Trophoblast cell (in vitro differentiated cells and primary cell): ENCODE measurements around the gene TRAIP.

Experiments
- DNase-seq, 2 donors: peaks; one replicate each; pipeline ENCODE4 v3.0.0-alpha.2; 2016
- H2AFZ ChIP-seq: 2 replicates; pipeline ENCODE4 v1.6.1; 2013; ENCODE audit warnings: low read length, moderate library complexity, mild to moderate bottlenecking; ENCODE audit not compliant: insufficient read depth, poor library complexity
- H2AK5ac ChIP-seq: 2 replicates; pipeline ENCODE4 v1.6.1; 2013; ENCODE audit warnings: mild to moderate bottlenecking, low read length
- H2BK120ac ChIP-seq: 2 replicates; pipeline ENCODE4 v1.6.1; 2013; ENCODE audit warnings: low read length, mild to moderate bottlenecking, moderate library complexity; ENCODE audit not compliant: insufficient read depth, poor library complexity
- H2BK12ac ChIP-seq: 2 replicates; pipeline ENCODE4 v1.6.1; 2013; ENCODE audit warnings: mild to moderate bottlenecking, low read length, moderate library complexity
- H2BK5ac ChIP-seq: 2 replicates; pipeline ENCODE4 v1.6.1; 2013; ENCODE audit warnings: low read length, low read depth, moderate library complexity, mild to moderate bottlenecking; ENCODE audit not compliant: poor library complexity
- H3K14ac ChIP-seq: 2 replicates; pipeline ENCODE4 v1.6.1; 2013; ENCODE audit warnings: mild to moderate bottlenecking, low read length
- H3K18ac ChIP-seq: 2 replicates; pipeline ENCODE4 v1.6.1; 2013; ENCODE audit warnings: mild to moderate bottlenecking, low read length
- H3K23ac ChIP-seq: 2 replicates; pipeline ENCODE4 v1.6.1; 2013; ENCODE audit warnings: low read length
- H3K27ac ChIP-seq: 2 replicates; pipeline ENCODE4 v1.5.1; 2013; ENCODE audit warnings: low read depth, mild to moderate bottlenecking, inconsistent platforms, low read length, moderate library complexity
- H3K27me3 ChIP-seq: 2 replicates; pipeline ENCODE4 v1.6.1; 2013; ENCODE audit warnings: inconsistent platforms, mild to moderate bottlenecking, low read length, moderate library complexity; ENCODE audit not compliant: insufficient read depth
- H3K36me3 ChIP-seq, 2 experiments: 1 replicate in 1 of 2; 2 replicates in 1 of 2; pipeline ENCODE4 v1.6.1; 2013; ENCODE audit warnings: low read length in 2 of 2, mild to moderate bottlenecking in 2 of 2, moderate library complexity in 1 of 2; ENCODE audit not compliant: insufficient read depth in 2 of 2, control insufficient read depth in 1 of 2
- H3K4ac ChIP-seq: 2 replicates; pipeline ENCODE4 v1.6.1; 2013; ENCODE audit warnings: low read depth, mild to moderate bottlenecking, low read length, moderate library complexity
- H3K4me1 ChIP-seq, 2 experiments: 1 replicate in 1 of 2; 2 replicates in 1 of 2; pipeline ENCODE4 v1.6.1; 2013; ENCODE audit warnings: low read length in 2 of 2, mild to moderate bottlenecking in 2 of 2, moderate library complexity in 1 of 2; ENCODE audit not compliant: insufficient read depth in 2 of 2, control insufficient read depth in 1 of 2
- H3K4me2 ChIP-seq: 2 replicates; pipeline ENCODE4 v1.6.1; 2013; ENCODE audit warnings: inconsistent platforms, mild to moderate bottlenecking, low read length, moderate library complexity
- H3K4me3 ChIP-seq: 2 replicates; pipeline ENCODE4 v1.5.1; 2013; ENCODE audit warnings: mild to moderate bottlenecking, low read depth, low read length, inconsistent platforms
- H3K79me1 ChIP-seq: one replicate; pipeline ENCODE4 v1.6.1; 2013; ENCODE audit warnings: low read length
- H3K79me2 ChIP-seq: 2 replicates; pipeline ENCODE4 v1.6.1; 2013; ENCODE audit warnings: low read length, mild to moderate bottlenecking; ENCODE audit not compliant: control insufficient read depth, insufficient read depth, poor library complexity
- H3K9ac ChIP-seq: 2 replicates; pipeline ENCODE4 v1.6.1; 2013; ENCODE audit warnings: mild to moderate bottlenecking, low read length
- H3K9me3 ChIP-seq: 2 replicates; pipeline ENCODE4 v1.6.1; 2013; ENCODE audit warnings: low read depth, mild to moderate bottlenecking, control low read depth, inconsistent platforms, low read length; ENCODE audit not compliant: insufficient read depth
- H4K12ac ChIP-seq: 2 replicates; pipeline ENCODE4 v1.6.1; 2013; ENCODE audit warnings: low read depth, mild to moderate bottlenecking, low read length, moderate library complexity
- H4K8ac ChIP-seq: 2 replicates; pipeline ENCODE4 v1.6.1; 2013; ENCODE audit warnings: low read depth, mild to moderate bottlenecking, low read length, moderate library complexity
- H4K91ac ChIP-seq: one replicate; pipeline ENCODE4 v1.6.1; 2013; ENCODE audit warnings: low read depth, mild to moderate bottlenecking, low read length, moderate library complexity
- WGBS: extraction: QIAGEN DNeasy Blood & Tissue Kit; methylation state at CpG from one replicate; pipeline ENCODE4 v1.1.7; 2013; ENCODE audit warnings: missing lambda C conversion rate; ENCODE audit not compliant: insufficient read length, insufficient coverage; ENCODE audit errors: extremely low coverage; 5-methylcytosine and 5-hydroxymethylcytosine counted together

The TRAIP gene

DNA sequence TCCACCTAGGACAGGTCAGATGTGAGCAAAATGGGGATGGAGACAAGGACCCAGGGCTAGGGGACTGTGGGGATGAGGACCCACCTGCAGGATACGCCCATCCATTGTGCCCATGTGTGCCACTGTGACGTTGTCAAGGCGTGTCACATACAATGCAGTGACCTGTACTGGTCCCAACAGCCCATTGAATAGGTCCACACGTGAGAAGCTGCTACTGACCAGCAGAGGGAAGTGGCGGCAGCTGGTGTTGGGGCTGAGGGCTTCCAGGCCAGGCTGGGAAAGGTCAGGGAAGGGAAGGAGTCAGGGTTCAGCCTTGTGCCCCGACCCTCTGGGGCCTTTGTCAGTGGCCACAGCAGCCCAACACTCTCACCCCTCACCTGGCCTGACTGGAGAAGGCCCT is 42.6 kb upstream of the TRAIP start:
- Histone ChIP-seq H2AFZ (no peak overlapping the region), H3K14ac (no peak overlapping the region), H3K18ac (no peak overlapping the region), H3K9ac (no peak overlapping the region), H2BK5ac (no peak overlapping the region), H3K79me1 (no peaks in the 10 kb centered on the region), H3K4me3 (no peak overlapping the region), H3K36me3 (no peaks in the 10 kb centered on the region), H2AK5ac (no peak overlapping the region), H3K79me2 (no peaks in the 10 kb centered on the region), H3K27me3 (no peaks in the 10 kb centered on the region), H3K4me2 (no peak overlapping the region), H4K12ac (no peak overlapping the region), H3K4ac (no peak overlapping the region), H2BK120ac (no peak overlapping the region), H3K23ac (no peak overlapping the region), H3K9me3 (peaks cover 2% of the 10 kb centered on the region), H3K4me1 (peaks cover 3 to 6% of the 10 kb centered on the region in 2 experiments), H3K27ac (no peak overlapping the region), H4K8ac (no peak overlapping the region), H2BK12ac (no peak overlapping the region), H4K91ac (no peak overlapping the region)
- WGBS = no CpG with 5 or more reads among the region's 6 CpGs
- peak in 1 of 2 donors; percentile 11 for DNase-seq

GRCh38 chr3:49896345-49896744 is 40.0 kb upstream of the TRAIP start:
- Histone ChIP-seq H3K79me2 (no peaks in the 10 kb centered on the region), H3K4me2 (no peak overlapping the region), H3K9ac (no peak overlapping the region), H2BK12ac (no peak overlapping the region), H4K91ac (no peak overlapping the region), H3K4ac (no peak overlapping the region), H3K4me3 (no peak overlapping the region), H3K9me3 (peaks cover 2% of the 10 kb centered on the region), H3K18ac (no peak overlapping the region), H2AK5ac (no peak overlapping the region), H3K79me1 (no peaks in the 10 kb centered on the region), H3K23ac (no peak overlapping the region), H3K27ac (no peak overlapping the region), H2BK5ac (no peak overlapping the region), H2BK120ac (no peak overlapping the region), H2AFZ (no peak overlapping the region), H3K27me3 (no peaks in the 10 kb centered on the region), H3K4me1 (no peaks in the 10 kb centered on the region), H3K36me3 (no peaks in the 10 kb centered on the region), H3K14ac (no peak overlapping the region), H4K12ac (no peak overlapping the region), H4K8ac (no peak overlapping the region)
- no CpG with 5 or more reads among the region's 5 CpGs for WGBS
- DNase-seq = no peak

DNA sequence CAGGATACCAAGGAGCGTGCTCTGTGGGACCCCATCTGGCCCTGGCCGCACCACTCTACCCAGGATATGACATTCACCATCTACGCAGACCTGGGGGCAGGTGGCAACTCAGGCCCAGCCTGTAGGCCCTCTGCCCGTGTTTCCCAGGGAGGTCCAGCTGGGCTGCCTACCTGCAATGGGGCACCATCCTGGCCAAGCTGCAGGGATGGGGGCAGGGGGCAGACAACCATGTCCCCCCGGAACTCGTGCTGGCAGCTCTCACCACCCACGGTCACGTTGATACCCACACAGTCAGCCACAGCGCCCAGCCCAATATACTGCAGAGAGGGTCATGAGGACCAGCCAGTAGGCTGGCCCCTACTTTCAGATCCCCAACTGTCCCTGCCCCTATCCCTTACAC is 39.4 kb upstream of the TRAIP start:
- Histone ChIP-seq H3K27ac (no peak overlapping the region), H3K23ac (no peak overlapping the region), H3K9ac (no peak overlapping the region), H4K8ac (no peak overlapping the region), H3K79me1 (no peaks in the 10 kb centered on the region), H4K91ac (no peak overlapping the region), H3K14ac (no peak overlapping the region), H3K36me3 (no peaks in the 10 kb centered on the region), H2BK5ac (no peak overlapping the region), H3K4me3 (no peak overlapping the region), H3K27me3 (no peaks in the 10 kb centered on the region), H3K18ac (no peak overlapping the region), H3K9me3 (peaks cover 4% of the 10 kb centered on the region), H4K12ac (no peak overlapping the region), H3K4me1 (no peaks in the 10 kb centered on the region), H2BK120ac (no peak overlapping the region), H3K79me2 (no peaks in the 10 kb centered on the region), H2BK12ac (no peak overlapping the region), H3K4ac (no peak overlapping the region), H2AFZ (no peak overlapping the region), H3K4me2 (no peak overlapping the region), H2AK5ac (no peak overlapping the region)
- DNase-seq = no peak
- no CpG with 5 or more reads among the region's 9 CpGs for WGBS

DNA sequence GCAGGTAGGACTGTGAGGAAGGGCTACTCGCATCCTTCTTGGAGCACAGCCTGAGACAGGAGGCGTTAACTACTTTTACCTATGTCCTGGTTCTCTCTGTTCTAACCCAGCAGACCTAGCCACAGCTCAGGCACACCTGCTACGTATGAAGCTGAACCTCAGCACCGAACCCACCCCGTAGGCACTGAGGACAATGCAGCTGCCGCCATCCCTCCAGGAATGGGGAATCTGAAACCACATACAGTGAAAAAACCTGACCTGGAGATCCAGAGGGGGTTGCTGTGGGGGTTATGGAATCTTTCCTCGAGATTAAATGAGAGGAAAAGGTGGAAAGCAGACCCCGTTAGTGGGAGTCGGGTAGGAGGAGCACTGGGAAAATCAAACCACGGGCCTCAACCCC is 32.9 kb upstream of the TRAIP start:
- no peak overlapping the region for H3K23ac ChIP-seq
- H3K27ac ChIP-seq = no peak overlapping the region
- no peaks in the 10 kb centered on the region for H3K79me1 ChIP-seq
- no peak overlapping the region for H3K4me2 ChIP-seq
- H3K14ac ChIP-seq = no peak overlapping the region
- H2BK5ac ChIP-seq = no peak overlapping the region
- no peak overlapping the region for H2AK5ac ChIP-seq
- no peak overlapping the region for H4K12ac ChIP-seq
- H2AFZ ChIP-seq = no peak overlapping the region
- no peak overlapping the region for H3K4me3 ChIP-seq
- no peaks in the 10 kb centered on the region for H3K79me2 ChIP-seq
- H4K91ac ChIP-seq = no peak overlapping the region
- H3K9ac ChIP-seq = no peak overlapping the region
- no peak overlapping the region for H2BK12ac ChIP-seq
- no peaks in the 10 kb centered on the region for H3K27me3 ChIP-seq
- DNase-seq = no peak
- H4K8ac ChIP-seq = no peak overlapping the region
- H3K18ac ChIP-seq = no peak overlapping the region
- no peak overlapping the region for H2BK120ac ChIP-seq
- H3K36me3 ChIP-seq = no peaks in the 10 kb centered on the region
- WGBS = no CpG with 5 or more reads among the region's 10 CpGs
- H3K4me1 ChIP-seq = no peaks in the 10 kb centered on the region
- H3K9me3 ChIP-seq = peaks cover 6% of the 10 kb centered on the region
- no peak overlapping the region for H3K4ac ChIP-seq

- Histone ChIP-seq H3K27me3 (no peaks in the 10 kb centered on the region), H2BK12ac (no peak overlapping the region), H3K9ac (no peak overlapping the region), H3K4me1 (no peaks in the 10 kb centered on the region), H3K14ac (no peak overlapping the region), H3K4me2 (no peak overlapping the region), H4K8ac (no peak overlapping the region), H2BK5ac (no peak overlapping the region), H3K36me3 (no peaks in the 10 kb centered on the region), H2BK120ac (no peak overlapping the region), H3K23ac (no peak overlapping the region), H4K12ac (no peak overlapping the region), H3K79me1 (no peaks in the 10 kb centered on the region), H4K91ac (no peak overlapping the region), H3K18ac (no peak overlapping the region), H2AFZ (no peak overlapping the region), H3K27ac (no peak overlapping the region), H2AK5ac (no peak overlapping the region), H3K4ac (no peak overlapping the region), H3K9me3 (peaks cover 6% of the 10 kb centered on the region), H3K4me3 (no peak overlapping the region), H3K79me2 (no peaks in the 10 kb centered on the region)
- DNase-seq = no peak
Observed at GRCh38 chr3:49886922-49887265, 30.5 kb upstream of the TRAIP start.
